H9 (cell line): Measurements from ENCODE around the gene PTDSS2. TPM values are rescaled to one million over a fixed set of nuclear protein-coding genes. Genes with fewer than 3 reads are reported as not detected.
A peak's percentile ranks its signal among the peaks of the same experiment; 100 is the strongest.

ENCODE experiments used
- DNase-seq: peaks from one replicate; pipeline ENCODE4 v3.0.0-alpha.2; 2017
- H2AFZ ChIP-seq: one replicate; pipeline ENCODE4 v1.6.1; 2013; ENCODE audit warnings: mild to moderate bottlenecking, low read length, control low read depth, moderate library complexity
- H2AK5ac ChIP-seq: 2 replicates; pipeline ENCODE4 v1.6.1; 2013; ENCODE audit warnings: low read length, control low read depth, mixed read lengths; ENCODE audit not compliant: insufficient read length
- H2BK120ac ChIP-seq: one replicate; pipeline ENCODE4 v1.6.1; 2013; ENCODE audit warnings: low read depth, mild to moderate bottlenecking, low read length, control low read depth, inconsistent platforms; ENCODE audit not compliant: poor library complexity, severe bottlenecking
- H2BK12ac ChIP-seq: 2 replicates; pipeline ENCODE4 v1.6.1; 2013; ENCODE audit warnings: low read length, control low read depth, mixed read lengths, low read depth; ENCODE audit not compliant: insufficient read length
- H2BK15ac ChIP-seq: 2 replicates; pipeline ENCODE4 v1.6.1; 2013; ENCODE audit warnings: low read depth, low read length, control low read depth
- H2BK20ac ChIP-seq: one replicate; pipeline ENCODE4 v1.6.1; 2013; ENCODE audit warnings: low read depth, mild to moderate bottlenecking, low read length, control low read depth, inconsistent platforms; ENCODE audit not compliant: poor library complexity, severe bottlenecking
- H2BK5ac ChIP-seq: 2 replicates; pipeline ENCODE4 v1.6.1; 2013; ENCODE audit warnings: low read length, control low read depth, mixed read lengths; ENCODE audit not compliant: insufficient read length
- H3K14ac ChIP-seq: 2 replicates; pipeline ENCODE4 v1.6.1; 2013; ENCODE audit warnings: low read length, control low read depth; ENCODE audit not compliant: insufficient read depth
- H3K18ac ChIP-seq: 2 replicates; pipeline ENCODE4 v1.6.1; 2013; ENCODE audit warnings: low read depth, mild to moderate bottlenecking, mixed read lengths, low read length, control low read depth; ENCODE audit not compliant: insufficient read length
- H3K23ac ChIP-seq: 2 replicates; pipeline ENCODE4 v1.6.1; 2013; ENCODE audit warnings: low read length, control low read depth, mixed read lengths, low read depth; ENCODE audit not compliant: insufficient read length
- H3K23me2 ChIP-seq: 2 replicates; pipeline ENCODE4 v1.6.1; 2013; ENCODE audit warnings: low read depth, mild to moderate bottlenecking, mixed read lengths, low read length, control low read depth; ENCODE audit not compliant: insufficient read length, poor library complexity, severe bottlenecking
- H3K27ac ChIP-seq: 2 replicates; pipeline ENCODE4 v1.5.1; 2013; ENCODE audit warnings: low read length, control low read depth, mixed read lengths, low read depth; ENCODE audit not compliant: insufficient read length
- H3K27me3 ChIP-seq: 2 replicates; pipeline ENCODE4 v1.6.1; 2013; ENCODE audit warnings: low read length, control low read depth, inconsistent platforms; ENCODE audit not compliant: insufficient read depth
- H3K4ac ChIP-seq: 2 replicates; pipeline ENCODE4 v1.6.1; 2013; ENCODE audit warnings: low read depth, mild to moderate bottlenecking, control low read depth, inconsistent platforms, low read length, moderate library complexity
- H3K4me1 ChIP-seq: 2 replicates; pipeline ENCODE4 v1.6.1; 2013; ENCODE audit warnings: low read length, control low read depth, inconsistent platforms; ENCODE audit not compliant: insufficient read depth
- H3K4me2 ChIP-seq: 2 replicates; pipeline ENCODE4 v1.6.1; 2013; ENCODE audit warnings: low read length, control low read depth, mixed read lengths; ENCODE audit not compliant: insufficient read length, insufficient read depth
- H3K56ac ChIP-seq: 2 replicates; pipeline ENCODE4 v1.6.1; 2013; ENCODE audit warnings: low read depth, mild to moderate bottlenecking, mixed read lengths, low read length, control low read depth; ENCODE audit not compliant: insufficient read length
- H3K79me1 ChIP-seq: 2 replicates; pipeline ENCODE4 v1.6.1; 2013; ENCODE audit warnings: low read depth, mild to moderate bottlenecking, moderate library complexity, low read length, control low read depth, inconsistent platforms; ENCODE audit not compliant: insufficient read depth, poor library complexity, severe bottlenecking
- H3K79me2 ChIP-seq: 2 replicates; pipeline ENCODE4 v1.6.1; 2013; ENCODE audit warnings: low read length, control low read depth, inconsistent platforms; ENCODE audit not compliant: insufficient read depth
- H3K9ac ChIP-seq: 2 replicates; pipeline ENCODE4 v1.6.1; 2013; ENCODE audit warnings: low read length, control low read depth, mixed read lengths; ENCODE audit not compliant: insufficient read length; ENCODE audit errors: extremely low read depth
- H3K9me3 ChIP-seq: one replicate; pipeline ENCODE4 v1.6.1; 2013; ENCODE audit warnings: low read depth, low read length, inconsistent platforms; ENCODE audit not compliant: control insufficient read depth
- H3T11ph ChIP-seq: one replicate; pipeline ENCODE4 v1.6.1; 2013; ENCODE audit warnings: mild to moderate bottlenecking, low read length, control low read depth, inconsistent platforms
- H4K20me1 ChIP-seq: one replicate; pipeline ENCODE4 v1.6.1; 2013; ENCODE audit not compliant: control insufficient read depth, insufficient read length, insufficient read depth
- H4K5ac ChIP-seq: 2 replicates; pipeline ENCODE4 v1.6.1; 2013; ENCODE audit warnings: low read depth, mild to moderate bottlenecking, mixed read lengths, low read length, control low read depth; ENCODE audit not compliant: insufficient read length
- H4K8ac ChIP-seq: replicated peaks from 2 replicates; pipeline ENCODE4 v1.6.1; 2013; ENCODE audit warnings: low read length, control low read depth, mixed read lengths, low read depth; ENCODE audit not compliant: insufficient read length
- H4K91ac ChIP-seq: 2 replicates; pipeline ENCODE4 v1.6.1; 2013; ENCODE audit warnings: low read depth, mild to moderate bottlenecking, moderate library complexity, mixed read lengths, low read length, control low read depth; ENCODE audit not compliant: insufficient read length
- H3K27ac Mint-ChIP-seq, 3 experiments: 2 replicates in 2 of 3; 3 replicates in 1 of 3; pipeline ENCODE4 v1.8.0; 2020 to 2021; ENCODE audit warnings: mixed read lengths in 3 of 3, mild to moderate bottlenecking in 1 of 3, moderate library complexity in 1 of 3
- H3K27me3 Mint-ChIP-seq: 2 replicates; pipeline ENCODE4 v1.8.0; 2021; ENCODE audit warnings: low read depth, mild to moderate bottlenecking, moderate library complexity, mixed read lengths
- H3K36me3 Mint-ChIP-seq, 3 experiments: 2 replicates in 2 of 3; 3 replicates in 1 of 3; pipeline ENCODE4 v1.8.0; 2020 to 2021; ENCODE audit warnings: low read depth in 3 of 3, mixed read lengths in 3 of 3; ENCODE audit not compliant: insufficient read depth in 1 of 3
- H3K4me1 Mint-ChIP-seq, 2 experiments: 2 replicates each; pipeline ENCODE4 v1.8.0; 2020; ENCODE audit warnings: mixed read lengths in 2 of 2
- H3K4me3 Mint-ChIP-seq, 2 experiments: 2 replicates in 1 of 2; 3 replicates in 1 of 2; pipeline ENCODE4 v1.8.0; 2020 to 2021; ENCODE audit warnings: mild to moderate bottlenecking in 2 of 2, mixed read lengths in 2 of 2, moderate library complexity in 1 of 2
- H3K9me3 Mint-ChIP-seq, 2 experiments: 2 replicates in 1 of 2; 3 replicates in 1 of 2; pipeline ENCODE4 v1.8.0; 2020; ENCODE audit warnings: mild to moderate bottlenecking in 2 of 2, mixed read lengths in 2 of 2, moderate library complexity in 1 of 2
- CTCF ChIP-seq: fragments of 200-600 bp; sonication (generic); conservative IDR thresholded peaks from 3 replicates; pipeline ENCODE4 v1.8.0; 2021; ENCODE audit warnings: antibody characterized with exemption, mild to moderate bottlenecking
- WGBS: extraction: QIAGEN DNeasy Blood & Tissue Kit; methylation state at CpG from one replicate; pipeline ENCODE4 v1.1.7; 2013; ENCODE audit warnings: missing lambda C conversion rate, low lambda C conversion rate, mixed read lengths; ENCODE audit not compliant: insufficient read length; ENCODE audit errors: extremely low coverage; 5-methylcytosine and 5-hydroxymethylcytosine counted together
- total RNA-seq: library from RNA; stranded (reverse); gene quantifications from 2 replicates; pipeline ENCODE4 v1.2.1, GENCODE V29; 2021

PTDSS2 gene
- total RNA-seq, 1 experiment from 2014 or later, result 55.3 TPM

DNA sequence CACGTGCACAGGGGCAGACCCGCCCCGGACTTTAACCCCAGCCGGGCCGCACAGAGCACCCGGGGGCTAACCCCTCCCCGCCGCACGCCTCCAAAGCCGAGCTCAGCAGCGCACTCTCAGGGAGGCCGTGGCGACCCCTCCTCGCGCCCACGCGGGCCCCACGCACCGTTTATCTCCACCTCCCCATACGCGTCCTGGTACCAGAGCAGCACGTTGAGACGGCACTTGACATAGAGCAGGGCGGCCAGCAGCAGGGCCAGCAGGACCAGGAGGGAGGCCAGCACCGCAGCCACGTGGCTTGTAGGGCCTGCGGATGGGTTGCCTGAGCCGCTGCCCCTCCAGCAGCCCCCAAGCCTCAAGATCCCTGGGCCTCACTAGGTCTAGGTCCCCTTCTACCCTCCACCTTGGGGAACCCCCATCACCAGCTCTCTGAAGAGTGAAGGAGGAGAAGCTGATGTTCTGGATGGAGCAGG lies 42.4 kb upstream of the PTDSS2 start:
- H3K27me3 Mint-ChIP-seq, result 0 out of 2 replicates have a peak, but pooled peaks cover 2% of the 10 kb centered on the region
- Histone ChIP-seq H4K91ac (no peak overlapping the region), H2BK20ac (no peak overlapping the region), H3K4me2 (no peak overlapping the region), H3K27ac (no peak overlapping the region), H3K27me3 (no peaks in the 10 kb centered on the region), H3K4ac (no peak overlapping the region), H3K56ac (no peak overlapping the region), H2AFZ (no peak overlapping the region), H3K79me2 (no peaks in the 10 kb centered on the region), H4K20me1 (no peaks in the 10 kb centered on the region), H3K9me3 (no peaks in the 10 kb centered on the region), H3K18ac (peak overlapping the region; percentile 50), H3K23me2 (peaks cover 8% of the 10 kb centered on the region), H2BK12ac (no peak overlapping the region), H3K79me1 (no peaks in the 10 kb centered on the region), H3T11ph (no peak overlapping the region), H4K8ac (no peak overlapping the region), H3K23ac (no peak overlapping the region), H4K5ac (no peak overlapping the region), H2AK5ac (no peak overlapping the region), H2BK15ac (no peak overlapping the region), H2BK120ac (no peak overlapping the region), H3K9ac (no peak overlapping the region), H2BK5ac (no peak overlapping the region), H3K14ac (no peak overlapping the region; the same call in 1 of the 2 replicates), H3K4me1 (no peaks in the 10 kb centered on the region)
- no CpG with 5 or more reads among the region's 28 CpGs for WGBS
- TF ChIP-seq CTCF, result no peak
- no peaks in the 10 kb centered on the region for H3K9me3 Mint-ChIP-seq
- no peak for DNase-seq
- H3K36me3 Mint-ChIP-seq, result peaks cover 0 to 2% (median 0%) of the 10 kb centered on the region in 3 experiments; a peak in 3 of 7 replicates
- no peak overlapping the region; a peak in 1 of 5 replicates for H3K4me3 Mint-ChIP-seq
- no peak overlapping the region for H3K27ac Mint-ChIP-seq
- peaks cover 2 to 5% of the 10 kb centered on the region in 2 experiments; a peak in 3 of 4 replicates for H3K4me1 Mint-ChIP-seq
